Amygdala (tissue), 56 donors: ENCODE data around the gene VILL.
"Not testable (repeated sequence)": the region's sequence is repeated elsewhere in the genome, so short reads cannot be mapped to it uniquely, and the experiment has no call there.

Experiments
- DNase-seq, 56 donors: peaks; one replicate each; lab custom pipeline; 2025; lab: John Stamatoyannopoulos, UW

Gene VILL

GRCh38 chr3:38053286-38053685, 62.7 kb downstream of the VILL start:
- not testable (repeated sequence) for DNase-seq

DNA sequence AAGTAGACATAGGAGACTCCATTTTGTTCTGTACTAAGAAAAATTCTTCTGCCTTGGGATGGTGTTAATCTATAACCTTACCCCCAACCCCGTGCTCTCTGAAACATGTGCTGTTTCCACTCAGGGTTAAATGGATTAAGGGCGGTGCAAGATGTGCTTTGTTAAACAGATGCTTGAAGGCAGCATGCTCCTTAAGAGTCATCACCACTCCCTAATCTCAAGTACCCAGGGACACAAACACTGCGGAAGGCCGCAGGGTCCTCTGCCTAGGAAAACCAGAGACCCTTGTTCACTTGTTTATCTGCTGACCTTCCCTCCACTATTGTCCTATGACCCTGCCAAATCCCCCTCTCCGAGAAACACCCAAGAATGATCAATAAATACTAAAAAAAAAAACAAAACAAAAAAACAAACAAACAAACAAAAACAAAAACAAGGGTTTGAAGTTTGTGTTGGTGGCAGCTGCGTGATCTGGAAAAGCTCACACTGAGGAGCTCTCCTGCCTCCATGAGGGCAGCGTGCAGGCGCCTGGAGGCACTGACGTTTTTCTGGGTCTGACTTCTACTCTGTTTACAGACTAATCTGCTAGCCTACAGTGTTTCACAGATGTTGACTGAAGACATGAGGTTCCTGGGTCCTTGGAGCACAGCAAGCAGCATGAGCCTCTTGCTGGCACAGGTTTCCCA, 63.4 kb downstream of the VILL start:
- not testable (repeated sequence) for DNase-seq

DNA sequence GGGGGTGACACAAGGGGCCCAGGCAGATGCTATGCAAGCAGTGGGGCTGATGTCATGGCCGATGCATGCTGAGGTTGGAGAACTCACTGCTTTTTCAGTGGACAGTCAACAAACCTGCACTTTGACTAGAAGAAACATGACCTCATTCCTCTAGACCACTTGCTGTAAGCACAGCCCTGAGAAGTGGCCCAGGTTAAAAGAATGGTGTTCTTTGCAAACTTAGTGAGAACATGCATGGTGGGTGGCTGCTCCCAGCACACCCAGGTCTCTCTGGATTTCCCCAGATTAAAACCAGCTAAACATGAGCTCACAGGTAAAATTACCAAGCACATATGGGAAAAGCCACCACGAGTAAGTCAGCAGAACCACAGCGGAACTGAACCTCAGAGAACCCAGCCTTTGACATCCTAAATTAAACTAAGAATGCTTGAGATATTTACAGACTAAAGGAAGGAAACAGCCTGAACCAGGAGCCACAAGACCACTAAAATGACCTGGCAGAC, 64.0 kb downstream of the VILL start:
- DNase-seq: no peak
